CD4-positive, alpha-beta T cell (primary cell): Measurements from ENCODE around the gene ZNF324. TPM values are rescaled to one million over a fixed set of nuclear protein-coding genes. Genes with fewer than 3 reads are reported as not detected.

ENCODE experiments used
- ATAC-seq: fragments of 200-7000 bp; cut with Tn5 transposase; one replicate; pipeline ENCODE4 v1.10.0; 2022; ENCODE audit warnings: mild to moderate bottlenecking; ENCODE audit not compliant: poor library complexity
- CTCF ChIA-PET: fragments of 350-600 bp; sonication (Branson Sonifier 250); formaldehyde crosslinking; loops from one replicate; lab custom pipeline; 2021; ENCODE audit warnings: antibody characterized with exemption, inconsistent platforms; lab: Charles Lee
- POLR2A ChIA-PET: fragments of 350-600 bp; sonication (Branson Sonifier 250); formaldehyde crosslinking; loops from one replicate; lab custom pipeline; 2021; ENCODE audit warnings: antibody characterized with exemption, inconsistent platforms; lab: Charles Lee
- DNase-seq, 14 experiments: peaks; one replicate each; pipeline ENCODE4 v3.0.0-alpha.2; 2013 to 2020; ENCODE audit warnings: mixed read lengths in 2 of 14
- H3K27ac ChIP-seq, 2 donors: one replicate each; pipeline versions ENCODE4 v1.5.1 to v1.7.0; 2013; ENCODE audit warnings: low read length in 2 of 2, low read depth in 1 of 2, mild to moderate bottlenecking in 1 of 2
- H3K27me3 ChIP-seq, 2 experiments: 1 replicate in 1 of 2; 2 replicates in 1 of 2; pipeline versions ENCODE4 v1.6.1 to v1.7.0; 2013; ENCODE audit warnings: low read length in 2 of 2, control low read depth in 1 of 2, mild to moderate bottlenecking in 1 of 2, moderate library complexity in 1 of 2; ENCODE audit not compliant: insufficient read depth in 2 of 2, control insufficient read depth in 1 of 2
- H3K36me3 ChIP-seq: one replicate; pipeline ENCODE4 v1.6.1; 2013; ENCODE audit warnings: low read length, control low read depth; ENCODE audit not compliant: insufficient read depth
- H3K4me1 ChIP-seq: one replicate; pipeline ENCODE4 v1.6.1; 2013; ENCODE audit warnings: low read length, control low read depth; ENCODE audit not compliant: insufficient read depth
- H3K4me3 ChIP-seq: one replicate; pipeline ENCODE4 v1.5.1; 2013; ENCODE audit warnings: mild to moderate bottlenecking, low read length, moderate library complexity
- H3K9me3 ChIP-seq, 2 experiments: 1 replicate in 1 of 2; 2 replicates in 1 of 2; pipeline versions ENCODE4 v1.6.1 to v1.7.0; 2013; ENCODE audit warnings: low read length in 2 of 2, mild to moderate bottlenecking in 2 of 2, control low read depth in 1 of 2, moderate library complexity in 1 of 2; ENCODE audit not compliant: control insufficient read depth in 1 of 2, insufficient read depth in 1 of 2
- H3K27ac Mint-ChIP-seq: one replicate; pipeline ENCODE4 v1.8.0; 2020; ENCODE audit warnings: mixed read lengths
- H3K27me3 Mint-ChIP-seq: one replicate; pipeline ENCODE4 v1.8.0; 2021; ENCODE audit warnings: mixed read lengths
- H3K36me3 Mint-ChIP-seq: one replicate; pipeline ENCODE4 v1.8.0; 2021; ENCODE audit warnings: low read depth, mixed read lengths
- H3K4me1 Mint-ChIP-seq: one replicate; pipeline ENCODE4 v1.8.0; 2021; ENCODE audit warnings: low read depth, mixed read lengths
- H3K4me3 Mint-ChIP-seq: one replicate; pipeline ENCODE4 v1.8.0; 2020; ENCODE audit warnings: mild to moderate bottlenecking, mixed read lengths
- H3K9me3 Mint-ChIP-seq: one replicate; pipeline ENCODE4 v1.8.0; 2020; ENCODE audit warnings: mixed read lengths
- CTCF ChIP-seq: fragments of 200-600 bp; IDR thresholded peaks from one replicate; pipeline ENCODE4 v1.8.0; 2022; ENCODE audit warnings: antibody characterized with exemption, mild to moderate bottlenecking
- intact Hi-C, 2 experiments: fragments of 100-400 bp; cut with DNase I in 1 of 2; cut with micrococcal nuclease in 1 of 2; formaldehyde crosslinking; loops; one replicate each; pipeline versions ENCODE4 v1.15.1 to v1.9.0; 2023 to 2025; cut with DNase I, micrococcal nuclease
- total RNA-seq, 174 experiments: library from RNA in 2 of 174; stranded (reverse) in 2 of 174; gene quantifications; one replicate each; pipeline ENCODE4 v1.2.3 and lab custom pipeline; 2021 to 2026

The ZNF324 gene
- total RNA-seq, 2 experiments from 2014 or later: 24.3 to 25.2 TPM

- ATAC-seq (no peak), DNase-seq (no peak)
- intact Hi-C loops: loop anchor here (2.0 to 5.0 kb wide), 3 partner anchors 60 to 208 kb away; partner anchors contain the start of genes ERVK3-1 (in 1 of the 2) and ZSCAN22 (in 1 of the 2)
- H3K36me3 Mint-ChIP-seq: peaks cover 30% of the 10 kb centered on the region
- no peaks in the 10 kb centered on the region for H3K9me3 Mint-ChIP-seq
- peak overlapping the region; percentile 48 for H3K4me3 Mint-ChIP-seq
- peaks cover 49% of the 10 kb centered on the region for H3K4me1 Mint-ChIP-seq
- Histone ChIP-seq H3K4me3 (no peak overlapping the region), H3K9me3 (no peaks in the 10 kb centered on the region), H3K4me1 (peaks cover 63% of the 10 kb centered on the region), H3K36me3 (peaks cover 19% of the 10 kb centered on the region), H3K27me3 (no peaks in the 10 kb centered on the region), H3K27ac (no peak overlapping the region)
- H3K27ac Mint-ChIP-seq: peak overlapping the region; percentile 78
- no peaks in the 10 kb centered on the region for H3K27me3 Mint-ChIP-seq
- TF ChIP-seq CTCF: no peak
- POLR2A ChIA-PET: no interaction called here
- CTCF ChIA-PET: interaction anchor here (3.5 kb wide), 1 partner anchor 66 kb away, joined by 14 read pairs; no protein-coding TSS in a partner anchor
Measured at GRCh38 chr19:58515259-58515658, 48.4 kb downstream of the ZNF324 start.

- Mint-ChIP-seq H3K27ac (peak overlapping the region; percentile 78), H3K4me1 (peaks cover 53% of the 10 kb centered on the region), H3K27me3 (no peaks in the 10 kb centered on the region), H3K9me3 (no peaks in the 10 kb centered on the region), H3K4me3 (no peak overlapping the region), H3K36me3 (peaks cover 30% of the 10 kb centered on the region)
- ATAC-seq (no peak), DNase-seq (no peak)
- no peak overlapping the region for H3K4me3 ChIP-seq
- intact Hi-C loops: loop anchor here in 1 of 2 experiments (5.0 kb wide), 2 partner anchors 189 to 209 kb away; partner anchors contain the start of genes ERVK3-1 and ZSCAN22
- peaks cover 64% of the 10 kb centered on the region for H3K4me1 ChIP-seq
- CTCF ChIA-PET: no interaction called here
- POLR2A ChIA-PET: interaction anchor here (1.9 kb wide), 1 partner anchor 60 kb away, joined by 5 read pairs; no protein-coding TSS in a partner anchor
- no peaks in the 10 kb centered on the region for H3K9me3 ChIP-seq
- TF ChIP-seq CTCF: no peak
- H3K27me3 ChIP-seq: no peaks in the 10 kb centered on the region
- H3K27ac ChIP-seq: no peak overlapping the region
- H3K36me3 ChIP-seq: peaks cover 19% of the 10 kb centered on the region
Measured at GRCh38 chr19:58516246-58516836, 49.5 kb downstream of the ZNF324 start.

GRCh38 chr19:58516964-58517833 is 50.3 kb downstream of the ZNF324 start:
- no peaks in the 10 kb centered on the region for H3K27me3 Mint-ChIP-seq
- no peaks in the 10 kb centered on the region for H3K9me3 ChIP-seq
- no peaks in the 10 kb centered on the region for H3K9me3 Mint-ChIP-seq
- H3K4me3 ChIP-seq: no peak overlapping the region
- H3K36me3 ChIP-seq: peaks cover 19% of the 10 kb centered on the region
- intact Hi-C loops: loop anchor here in 1 of 2 experiments (5.0 kb wide), 2 partner anchors 190 to 210 kb away; partner anchors contain the start of genes ERVK3-1 and ZSCAN22
- no peaks in the 10 kb centered on the region for H3K27me3 ChIP-seq
- no peak for ATAC-seq
- no peak overlapping the region for H3K27ac ChIP-seq
- H3K36me3 Mint-ChIP-seq: peaks cover 30% of the 10 kb centered on the region
- no peak for DNase-seq
- H3K4me3 Mint-ChIP-seq: no peak overlapping the region
- TF ChIP-seq CTCF: peak; percentile 16
- CTCF ChIA-PET: interaction anchor here (4.7 kb wide), 1 partner anchor 64 kb away, joined by 60 read pairs; no protein-coding TSS in a partner anchor
- H3K27ac Mint-ChIP-seq: no peak overlapping the region
- POLR2A ChIA-PET: interaction anchor here (0.8 to 1.9 kb wide), 2 partner anchors 26 to 59 kb away, joined by 3 to 5 read pairs; no protein-coding TSS in a partner anchor
- H3K4me1 ChIP-seq: peaks cover 64% of the 10 kb centered on the region
- H3K4me1 Mint-ChIP-seq: peaks cover 53% of the 10 kb centered on the region
